Tibial nerve (tissue), 4 donors: Measurements from ENCODE around the gene PLCL2.

ENCODE experiments used
- EP300 ChIP-seq, 2 donors: sonication (generic); formaldehyde crosslinking; IDR thresholded peaks; one replicate each; pipeline ENCODE4 v1.6.1; 2017; ENCODE audit warnings: antibody characterized with exemption in 2 of 2, mild to moderate bottlenecking in 1 of 2
- POLR2A ChIP-seq, 2 donors: fragments of 450-650 bp; IDR thresholded peaks; one replicate each; pipeline ENCODE4 v1.6.1; 2017; ENCODE audit warnings: antibody characterized with exemption in 2 of 2, mild to moderate bottlenecking in 2 of 2, moderate library complexity in 2 of 2
- TF ChIP-seq, protein P1 (sequence below), 5 experiments: fragments of 200-600 bp in 3 of 5; fragments of 450-650 bp in 2 of 5; sonication (generic) in 3 of 5; IDR thresholded peaks; one replicate each; pipeline ENCODE4 v1.5.1; 2016 to 2019; ENCODE audit warnings: antibody characterized with exemption in 5 of 5, mild to moderate bottlenecking in 3 of 5, moderate library complexity in 2 of 5

DNA sequence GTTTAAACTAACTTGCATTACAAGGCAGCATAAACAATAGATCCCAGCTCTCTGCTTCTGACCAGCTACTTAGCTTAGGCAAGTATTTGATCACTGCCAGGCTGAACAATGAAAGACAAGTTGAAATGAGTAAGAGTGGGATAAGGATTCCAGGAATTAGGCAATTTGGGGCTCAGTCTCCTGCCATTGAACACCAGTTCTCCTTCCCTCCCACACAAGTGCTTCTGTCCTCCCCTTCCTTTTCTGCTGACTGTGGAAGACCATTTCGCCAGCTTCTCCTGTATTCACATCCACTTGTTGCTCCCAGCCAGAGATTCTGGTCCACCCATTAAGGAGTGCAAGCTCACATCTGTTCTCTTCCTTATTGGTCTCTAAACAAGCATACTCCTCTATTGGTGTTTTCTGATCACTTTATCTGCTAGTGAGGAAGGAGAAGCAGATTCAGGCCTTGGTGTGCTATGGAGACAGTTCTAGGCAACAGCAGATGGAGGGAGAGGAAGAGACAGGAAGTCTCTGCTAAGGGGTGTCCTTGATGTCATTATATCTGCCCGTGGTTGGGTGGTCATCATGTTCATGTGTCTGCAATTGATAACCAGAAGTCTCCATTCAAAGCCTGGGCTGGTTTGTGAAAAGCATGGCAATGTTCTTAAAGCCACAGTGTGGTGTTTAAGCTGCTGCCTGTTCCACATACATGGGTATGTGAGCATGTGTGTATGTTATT lies 121.5 kb downstream of the PLCL2 start:
- TF ChIP-seq, protein P1, sequence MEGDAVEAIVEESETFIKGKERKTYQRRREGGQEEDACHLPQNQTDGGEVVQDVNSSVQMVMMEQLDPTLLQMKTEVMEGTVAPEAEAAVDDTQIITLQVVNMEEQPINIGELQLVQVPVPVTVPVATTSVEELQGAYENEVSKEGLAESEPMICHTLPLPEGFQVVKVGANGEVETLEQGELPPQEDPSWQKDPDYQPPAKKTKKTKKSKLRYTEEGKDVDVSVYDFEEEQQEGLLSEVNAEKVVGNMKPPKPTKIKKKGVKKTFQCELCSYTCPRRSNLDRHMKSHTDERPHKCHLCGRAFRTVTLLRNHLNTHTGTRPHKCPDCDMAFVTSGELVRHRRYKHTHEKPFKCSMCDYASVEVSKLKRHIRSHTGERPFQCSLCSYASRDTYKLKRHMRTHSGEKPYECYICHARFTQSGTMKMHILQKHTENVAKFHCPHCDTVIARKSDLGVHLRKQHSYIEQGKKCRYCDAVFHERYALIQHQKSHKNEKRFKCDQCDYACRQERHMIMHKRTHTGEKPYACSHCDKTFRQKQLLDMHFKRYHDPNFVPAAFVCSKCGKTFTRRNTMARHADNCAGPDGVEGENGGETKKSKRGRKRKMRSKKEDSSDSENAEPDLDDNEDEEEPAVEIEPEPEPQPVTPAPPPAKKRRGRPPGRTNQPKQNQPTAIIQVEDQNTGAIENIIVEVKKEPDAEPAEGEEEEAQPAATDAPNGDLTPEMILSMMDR (IDR thresholded peaks at IDR 0.05) = no peak
- no peak for TF ChIP-seq POLR2A (IDR thresholded peaks at IDR 0.05)
- TF ChIP-seq EP300 (IDR thresholded peaks at IDR 0.05) = no peak
